NOMO-1 treated with DMSO at 0.1 percent for 48 hours (cell line): ENCODE measurements around the gene NEK11.

Experiments used
- DNase-seq: peaks from one replicate; lab custom pipeline; 2025; ENCODE audit not compliant: unreplicated experiment; lab: John Stamatoyannopoulos, UW

Gene NEK11

DNA sequence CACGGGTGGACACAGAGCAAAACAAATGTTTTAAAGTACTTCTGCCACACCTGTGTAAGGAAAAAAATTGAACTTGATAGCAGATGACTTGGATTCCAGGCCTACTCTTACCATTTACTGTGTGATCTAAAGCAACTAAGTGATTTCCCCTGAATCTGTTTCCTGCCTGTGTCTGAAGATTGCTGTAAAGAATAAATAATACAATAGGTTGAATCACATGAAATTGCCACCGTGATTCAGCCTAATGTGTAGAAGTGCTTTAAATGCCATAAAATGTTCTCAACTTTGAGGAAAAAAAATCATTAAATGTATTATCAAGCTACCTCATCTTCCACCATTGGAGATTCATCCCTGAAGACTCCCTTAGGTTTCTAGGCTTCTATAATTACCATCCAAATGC lies 327.3 kb downstream of the NEK11 start:
- DNase-seq: no peak

GRCh38 chr3:131356006-131356595 lies 329.4 kb downstream of the NEK11 start:
- no peak for DNase-seq

DNA sequence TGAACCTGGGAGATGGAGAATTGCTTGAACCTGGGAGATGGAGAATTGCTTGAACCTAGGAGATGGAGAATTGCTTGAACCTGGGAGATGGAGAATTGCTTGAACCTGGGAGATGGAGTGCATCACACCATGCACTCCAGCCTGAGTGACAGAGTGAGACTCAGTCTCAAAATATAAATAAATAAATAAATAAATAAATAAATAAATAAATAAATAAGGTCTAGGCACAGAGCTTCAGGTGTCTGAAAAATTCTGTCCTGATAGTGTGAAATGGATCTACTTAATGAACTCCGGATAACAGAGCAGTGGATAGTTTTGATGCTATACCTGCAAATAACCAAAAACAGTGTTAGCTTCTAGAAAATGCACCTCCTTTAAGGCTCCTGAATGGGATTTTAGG lies 330.6 kb downstream of the NEK11 start:
- no peak for DNase-seq

GRCh38 chr3:131360191-131360755 lies 333.6 kb downstream of the NEK11 start:
- DNase-seq: no peak

DNA sequence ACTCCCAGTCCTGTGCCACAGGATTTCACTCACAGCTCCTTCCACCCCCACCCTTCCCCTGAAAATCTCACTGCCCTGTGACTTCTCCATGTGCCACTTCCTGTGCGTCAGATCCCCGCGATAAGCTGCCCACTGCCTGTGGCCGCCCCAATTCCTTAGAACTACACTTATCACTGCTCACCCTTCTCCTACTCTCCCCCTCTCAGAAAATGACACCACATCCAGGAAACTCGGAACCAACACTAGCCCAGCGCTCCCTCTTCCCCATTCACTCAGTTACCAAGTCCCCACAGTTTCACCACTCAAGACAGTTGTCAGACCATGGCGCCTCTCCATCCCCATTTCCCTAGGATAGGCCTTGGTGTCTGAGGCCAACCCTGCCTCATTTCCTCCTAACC lies 334.4 kb downstream of the NEK11 start:
- DNase-seq: peak; percentile 51

DNA sequence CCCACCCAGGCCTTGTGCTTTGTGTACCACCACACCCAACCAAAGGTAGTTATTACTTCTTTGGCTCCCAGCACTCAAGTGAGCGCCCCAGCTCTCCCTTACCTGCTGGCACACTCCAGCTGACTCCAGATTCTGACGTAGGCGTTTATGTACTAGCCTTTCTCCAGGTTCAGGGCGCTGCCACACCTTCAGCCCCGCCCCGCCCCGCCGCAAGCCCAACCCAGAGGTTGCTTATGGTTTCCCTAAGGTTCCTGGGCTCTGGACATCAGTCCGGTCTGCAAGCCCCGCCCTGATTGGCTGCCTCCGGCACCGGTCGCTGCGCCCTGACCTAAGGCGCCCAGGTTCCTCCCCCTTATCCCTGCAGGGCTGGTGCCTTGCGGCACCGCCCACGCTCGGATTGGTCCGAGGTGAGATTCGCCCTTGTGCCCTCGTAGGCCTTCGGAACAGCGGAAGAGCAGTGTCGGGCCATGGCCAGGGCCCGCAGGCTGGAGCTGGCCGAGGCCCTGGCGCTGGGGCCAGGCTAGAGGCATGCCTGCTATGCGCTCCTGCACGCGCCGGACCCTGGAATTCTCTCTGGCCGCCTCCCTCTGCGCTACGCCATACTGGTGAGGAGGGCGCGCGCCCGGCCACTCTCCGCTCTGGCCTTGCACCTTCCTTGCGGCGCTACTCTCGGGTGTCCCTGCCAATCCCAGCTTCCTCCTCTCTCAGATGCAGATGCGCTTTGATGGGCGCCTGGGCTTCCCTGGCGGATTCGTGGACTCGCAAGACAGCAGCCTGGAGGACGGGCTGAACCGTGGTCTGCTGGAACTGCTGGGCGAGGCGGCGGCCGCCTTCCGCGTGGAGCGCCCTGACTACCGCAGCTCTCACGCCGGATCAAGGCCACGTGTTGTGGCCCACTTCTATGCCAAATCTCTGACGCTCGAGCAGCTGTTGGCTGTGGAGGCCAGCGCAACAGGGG lies 335.1 kb downstream of the NEK11 start:
- peak; percentile 100 for DNase-seq

DNA sequence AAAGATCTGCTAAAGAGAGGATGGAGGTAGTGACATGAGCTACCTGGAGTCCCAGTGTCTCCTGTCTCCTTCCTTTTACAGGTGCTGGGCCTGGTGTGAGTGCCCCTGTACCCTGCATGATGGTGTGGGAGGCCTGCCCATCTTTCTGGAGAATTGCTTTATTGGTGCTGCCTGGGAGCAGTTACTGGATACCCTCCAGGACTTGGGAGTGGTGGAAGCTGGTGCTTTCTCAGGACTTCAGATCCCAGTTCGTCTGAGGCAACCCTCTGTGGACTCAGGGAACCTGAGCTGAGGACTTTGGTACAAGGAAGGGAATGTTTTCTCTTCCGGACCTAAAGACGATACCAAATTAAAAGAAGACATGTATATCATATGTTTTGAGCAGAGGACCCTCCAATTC lies 336.6 kb downstream of the NEK11 start:
- no peak for DNase-seq

- peak; percentile 85 for DNase-seq
Measured at GRCh38 chr3:131370935-131371687, 344.4 kb downstream of the NEK11 start.

DNA sequence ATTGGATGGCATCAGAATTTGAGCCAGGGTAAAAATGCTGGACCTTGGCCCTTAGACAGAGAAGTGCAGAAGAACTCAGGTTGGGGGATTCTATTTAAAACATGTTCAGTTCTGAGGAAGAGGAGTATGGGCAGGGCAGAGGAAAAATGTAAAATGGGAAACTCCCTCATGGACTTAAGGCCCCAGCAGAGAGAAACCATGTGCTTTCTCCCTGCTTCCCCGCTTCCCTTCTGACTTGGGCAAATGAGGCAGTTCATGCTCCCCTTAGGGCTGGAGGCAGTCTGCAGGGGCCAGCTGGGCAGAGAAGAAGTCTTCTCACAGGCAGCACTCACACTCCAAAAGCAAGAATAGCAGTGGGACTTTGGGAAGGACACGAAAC lies 345.0 kb downstream of the NEK11 start:
- no peak for DNase-seq

GRCh38 chr3:131374741-131375140 lies 348.1 kb downstream of the NEK11 start:
- no peak for DNase-seq

DNA sequence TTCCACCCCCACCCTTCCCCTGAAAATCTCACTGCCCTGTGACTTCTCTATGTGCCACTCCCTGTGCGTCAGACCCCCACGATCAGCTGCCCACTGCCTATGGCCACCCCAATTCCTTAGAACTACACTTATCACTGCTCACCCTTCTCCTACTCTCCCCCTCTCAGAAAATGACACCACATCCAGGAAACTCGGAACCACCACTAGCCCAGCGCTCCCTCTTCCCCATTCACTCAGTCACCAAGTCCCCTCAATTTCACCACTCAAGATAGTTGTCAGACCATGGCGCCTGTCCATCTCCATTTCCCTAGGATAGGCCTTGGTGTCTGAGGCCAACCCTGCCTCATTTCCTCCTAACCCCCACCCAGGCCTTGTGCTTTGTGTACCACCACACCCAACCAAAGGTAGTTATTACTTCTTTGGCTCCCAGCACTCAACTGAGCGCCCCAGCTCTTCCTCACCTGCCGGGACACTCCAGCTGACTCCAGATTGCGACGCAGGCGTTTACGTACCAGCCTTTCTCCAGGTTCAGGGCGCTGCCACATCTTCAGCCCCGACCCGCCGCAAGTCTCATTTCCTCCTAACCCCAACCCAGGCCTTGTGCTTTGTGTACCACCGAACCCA lies 354.3 kb downstream of the NEK11 start:
- peak; percentile 40 for DNase-seq

GRCh38 chr3:131381445-131382291 lies 355.0 kb downstream of the NEK11 start, which contains the start of gene NUDT16:
Gene NUDT16 (plus strand): TSS chr3:131381774. CDS start chr3:131381805, 31 bp downstream.
- DNase-seq: peak; percentile 100

GRCh38 chr3:131386429-131387165 lies 359.9 kb downstream of the NEK11 start:
- DNase-seq: peak; percentile 97

GRCh38 chr3:131387796-131388489 lies 361.3 kb downstream of the NEK11 start:
- DNase-seq: no peak

GRCh38 chr3:131388490-131388799 lies 361.8 kb downstream of the NEK11 start:
- DNase-seq: no peak

GRCh38 chr3:131390331-131390730 lies 363.7 kb downstream of the NEK11 start:
- no peak for DNase-seq

GRCh38 chr3:131393051-131393450 lies 366.4 kb downstream of the NEK11 start:
- DNase-seq: no peak

DNA sequence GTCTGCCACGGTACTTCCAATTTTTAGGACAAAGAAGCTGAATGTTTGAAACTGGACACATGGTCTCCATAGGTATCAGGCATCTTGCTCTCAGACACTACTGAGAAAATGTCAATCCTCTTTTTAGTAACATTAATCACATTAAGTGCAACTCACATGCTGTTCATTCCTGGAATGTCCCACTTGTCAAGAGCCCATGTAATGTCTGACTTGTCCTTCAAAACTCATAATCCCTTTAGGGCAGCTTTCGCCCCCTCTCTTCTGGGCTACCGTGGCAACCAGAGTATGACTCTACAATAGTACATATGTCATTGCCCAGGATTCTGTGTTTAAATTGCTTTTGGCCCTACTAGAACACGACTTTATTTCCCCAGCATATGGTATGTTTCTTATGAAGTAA lies 367.2 kb downstream of the NEK11 start:
- no peak for DNase-seq

- DNase-seq: no peak
Measured at GRCh38 chr3:131394400-131394799, 367.7 kb downstream of the NEK11 start.
